DND-41 (cell line): ENCODE results near the gene PKD1L1.

Experiments used
- ATAC-seq: fragments of 200-7000 bp; cut with Tn5 transposase; 3 replicates; pipeline ENCODE4 v1.9.1; 2021; ENCODE audit warnings: low read depth; ENCODE audit not compliant: insufficient read depth
- DNase-seq: peaks from one replicate; pipeline ENCODE4 v3.0.0-alpha.2; 2020
- H2AFZ ChIP-seq: 2 replicates; pipeline ENCODE4 v1.6.0; 2012; ENCODE audit warnings: low read depth, low read length
- H3K27ac ChIP-seq: 2 replicates; pipeline ENCODE4 v1.5.1; 2012; ENCODE audit warnings: low read length, inconsistent platforms
- H3K27me3 ChIP-seq: fragments of 200-600 bp; sonication (generic); 2 replicates; pipeline ENCODE4 v1.6.0; 2012; ENCODE audit warnings: low read length, mild to moderate bottlenecking, inconsistent platforms; ENCODE audit not compliant: insufficient read depth, poor library complexity
- H3K36me3 ChIP-seq: 2 replicates; pipeline ENCODE4 v1.5.1; 2012; ENCODE audit warnings: low read length, inconsistent platforms; ENCODE audit not compliant: insufficient read depth
- H3K4me1 ChIP-seq: 2 replicates; pipeline ENCODE4 v1.5.1; 2012; ENCODE audit warnings: mild to moderate bottlenecking, low read length; ENCODE audit not compliant: insufficient read depth
- H3K4me2 ChIP-seq: 2 replicates; pipeline ENCODE4 v1.6.0; 2012; ENCODE audit warnings: mild to moderate bottlenecking, moderate library complexity, low read length, inconsistent platforms; ENCODE audit not compliant: insufficient read depth
- H3K4me3 ChIP-seq, 2 experiments: fragments of 200-600 bp in 1 of 2; shearing (Covaris generic) in 1 of 2; 2 replicates each; pipeline ENCODE4 v1.5.1; 2012 to 2016; ENCODE audit warnings: inconsistent platforms in 2 of 2, low read length in 2 of 2, mild to moderate bottlenecking in 2 of 2, low read depth in 1 of 2, moderate library complexity in 1 of 2
- H3K79me2 ChIP-seq: 2 replicates; pipeline ENCODE4 v1.6.0; 2012; ENCODE audit warnings: low read length, inconsistent platforms; ENCODE audit not compliant: insufficient read depth
- H3K9ac ChIP-seq: 2 replicates; pipeline ENCODE4 v1.6.0; 2012; ENCODE audit warnings: low read depth, mild to moderate bottlenecking, inconsistent platforms, low read length, moderate library complexity
- H3K9me3 ChIP-seq: 2 replicates; pipeline ENCODE4 v1.5.1; 2012; ENCODE audit warnings: low read length, moderate library complexity, mild to moderate bottlenecking, inconsistent platforms; ENCODE audit not compliant: insufficient read depth, severe bottlenecking
- H4K20me1 ChIP-seq: 2 replicates; pipeline ENCODE4 v1.6.0; 2012; ENCODE audit warnings: low read length; ENCODE audit not compliant: insufficient read depth
- EZH2 ChIP-seq: IDR thresholded peaks from 3 replicates; pipeline ENCODE4 v1.6.1; 2012; ENCODE audit warnings: borderline replicate concordance, low read depth, mild to moderate bottlenecking, moderate library complexity, low read length, inconsistent platforms; ENCODE audit not compliant: severe bottlenecking
- TF ChIP-seq, protein P1 (sequence below): IDR thresholded peaks from 2 replicates; pipeline ENCODE4 v1.5.1; 2012; ENCODE audit warnings: borderline replicate concordance, low read length, moderate library complexity, mild to moderate bottlenecking; ENCODE audit not compliant: poor library complexity, severe bottlenecking; ENCODE audit errors: extremely low read depth

PKD1L1 gene

DNA sequence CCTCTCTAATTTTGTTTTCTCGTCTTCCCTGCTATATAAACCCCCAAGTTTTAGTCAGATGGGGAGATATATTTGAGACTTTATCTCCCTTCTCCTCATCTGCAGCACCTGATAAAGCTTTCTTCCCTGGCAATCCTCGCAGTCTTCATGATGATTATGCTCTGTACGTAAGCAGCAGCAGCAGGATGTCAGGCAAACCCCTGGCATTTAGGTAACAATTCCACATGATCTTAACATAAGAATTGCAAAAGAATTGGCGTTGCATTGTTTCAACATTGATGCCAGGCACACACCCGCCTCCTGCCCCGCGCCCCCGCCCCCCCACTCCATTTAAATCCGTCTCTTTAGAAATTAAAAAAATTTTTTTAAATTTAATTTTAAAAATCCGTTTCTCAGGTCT is 6.1 kb downstream of the PKD1L1 start:
- Histone ChIP-seq H3K27ac (no peak overlapping the region), H3K36me3 (no peaks in the 10 kb centered on the region), H3K4me1 (no peaks in the 10 kb centered on the region), H3K4me2 (no peak overlapping the region), H3K27me3 (no peaks in the 10 kb centered on the region), H3K4me3 (no peak overlapping the region), H3K79me2 (no peaks in the 10 kb centered on the region), H3K9me3 (no peaks in the 10 kb centered on the region), H2AFZ (no peak overlapping the region), H4K20me1 (no peaks in the 10 kb centered on the region), H3K9ac (no peak overlapping the region)
- DNase-seq, result no peak
- no peak for TF ChIP-seq EZH2
- TF ChIP-seq, protein P1, sequence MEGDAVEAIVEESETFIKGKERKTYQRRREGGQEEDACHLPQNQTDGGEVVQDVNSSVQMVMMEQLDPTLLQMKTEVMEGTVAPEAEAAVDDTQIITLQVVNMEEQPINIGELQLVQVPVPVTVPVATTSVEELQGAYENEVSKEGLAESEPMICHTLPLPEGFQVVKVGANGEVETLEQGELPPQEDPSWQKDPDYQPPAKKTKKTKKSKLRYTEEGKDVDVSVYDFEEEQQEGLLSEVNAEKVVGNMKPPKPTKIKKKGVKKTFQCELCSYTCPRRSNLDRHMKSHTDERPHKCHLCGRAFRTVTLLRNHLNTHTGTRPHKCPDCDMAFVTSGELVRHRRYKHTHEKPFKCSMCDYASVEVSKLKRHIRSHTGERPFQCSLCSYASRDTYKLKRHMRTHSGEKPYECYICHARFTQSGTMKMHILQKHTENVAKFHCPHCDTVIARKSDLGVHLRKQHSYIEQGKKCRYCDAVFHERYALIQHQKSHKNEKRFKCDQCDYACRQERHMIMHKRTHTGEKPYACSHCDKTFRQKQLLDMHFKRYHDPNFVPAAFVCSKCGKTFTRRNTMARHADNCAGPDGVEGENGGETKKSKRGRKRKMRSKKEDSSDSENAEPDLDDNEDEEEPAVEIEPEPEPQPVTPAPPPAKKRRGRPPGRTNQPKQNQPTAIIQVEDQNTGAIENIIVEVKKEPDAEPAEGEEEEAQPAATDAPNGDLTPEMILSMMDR, result no peak
- no peak for ATAC-seq

- no peak overlapping the region for H2AFZ ChIP-seq
- no peak overlapping the region for H3K27ac ChIP-seq
These were observed 7.0 kb downstream of the PKD1L1 start for GRCh38 chr7:47941136-47941844.

DNA sequence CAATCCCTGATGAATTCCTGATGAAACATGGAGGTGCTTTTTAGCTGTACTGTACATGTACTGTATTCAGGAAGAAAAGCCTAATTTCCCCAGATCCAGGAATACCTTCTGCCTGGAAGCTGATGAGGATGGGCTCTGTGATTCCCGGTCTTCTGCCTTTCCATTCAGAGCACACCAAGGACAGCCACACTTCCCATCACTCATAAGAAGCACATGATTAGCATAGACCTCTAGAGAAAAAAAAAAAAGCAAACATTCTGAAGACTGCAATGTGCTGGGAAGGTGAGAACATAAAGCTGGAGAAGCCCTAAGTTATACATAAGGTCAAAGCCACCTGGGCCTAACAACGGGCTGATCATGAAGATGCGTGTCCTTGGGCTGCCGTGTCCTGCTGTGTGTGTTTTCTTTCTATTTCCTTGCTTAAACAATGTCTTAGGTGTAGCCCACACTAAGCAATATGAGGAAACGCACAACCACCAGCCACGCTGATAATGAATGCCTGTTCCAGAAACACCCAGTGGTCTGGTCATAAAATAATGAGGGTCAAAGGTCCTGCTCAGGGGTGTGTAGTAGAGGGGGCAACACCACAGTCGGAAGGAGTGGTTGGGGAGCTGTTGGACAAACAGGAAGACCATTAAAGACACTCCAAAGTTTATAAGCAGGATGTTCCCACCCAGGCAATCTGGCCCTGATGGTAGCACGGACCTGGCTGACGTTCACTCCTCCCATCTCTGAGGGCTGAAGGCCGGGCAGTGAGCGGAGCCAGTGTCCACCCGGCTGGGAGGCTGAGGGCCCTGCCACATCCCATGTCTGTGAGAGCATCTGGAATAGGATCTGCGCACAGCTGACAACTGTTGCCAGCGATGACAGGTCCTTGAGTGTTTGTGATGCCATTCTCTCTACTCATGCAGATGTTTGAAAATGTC is 7.9 kb downstream of the PKD1L1 start:
- H3K9ac ChIP-seq, result no peak overlapping the region
- H3K9me3 ChIP-seq, result no peaks in the 10 kb centered on the region
- no peaks in the 10 kb centered on the region for H4K20me1 ChIP-seq
- no peaks in the 10 kb centered on the region for H3K27me3 ChIP-seq
- DNase-seq (no peak), ATAC-seq (no peak)
- H3K79me2 ChIP-seq, result no peaks in the 10 kb centered on the region
- H3K27ac ChIP-seq, result no peak overlapping the region
- no peak overlapping the region for H3K4me3 ChIP-seq
- no peak overlapping the region for H2AFZ ChIP-seq
- no peak overlapping the region for H3K4me2 ChIP-seq
- H3K4me1 ChIP-seq, result no peaks in the 10 kb centered on the region
- TF ChIP-seq, protein P1, result no peak
- TF ChIP-seq EZH2, result no peak
- no peaks in the 10 kb centered on the region for H3K36me3 ChIP-seq

More at GRCh38 chr7:47941136-47941844, 7.0 kb downstream of the PKD1L1 start:
- H3K4me3 ChIP-seq, result no peak overlapping the region
- DNase-seq (no peak), ATAC-seq (no peak)
- H3K4me1 ChIP-seq, result no peaks in the 10 kb centered on the region
- H3K4me2 ChIP-seq, result no peak overlapping the region
- no peak for TF ChIP-seq EZH2
- TF ChIP-seq, protein P1, result no peak
- H3K27me3 ChIP-seq, result no peaks in the 10 kb centered on the region
- H3K79me2 ChIP-seq, result no peaks in the 10 kb centered on the region
- H4K20me1 ChIP-seq, result no peaks in the 10 kb centered on the region
- H3K36me3 ChIP-seq, result no peaks in the 10 kb centered on the region
- no peak overlapping the region for H3K9ac ChIP-seq
- no peaks in the 10 kb centered on the region for H3K9me3 ChIP-seq
